NOMO-1 (cell line): ENCODE measurements around the gene CLEC3B.
"Not testable (repeated sequence)": the region's sequence is repeated elsewhere in the genome, so short reads cannot be mapped to it uniquely, and the experiment has no call there.

ENCODE experiments used
- DNase-seq, 2 experiments: peaks; one replicate each; lab custom pipeline; 2025; ENCODE audit not compliant: unreplicated experiment in 2 of 2; lab: John Stamatoyannopoulos, UW

Gene CLEC3B

GRCh38 chr3:45064512-45065372 lies 38.6 kb downstream of the CLEC3B start:
- DNase-seq = peak in 1 of 2 experiments; percentile 46

- no peak for DNase-seq
Observed at GRCh38 chr3:45065373-45065720, 39.2 kb downstream of the CLEC3B start.

- DNase-seq = no peak
Observed at GRCh38 chr3:45066109-45066801, 40.2 kb downstream of the CLEC3B start.

DNA sequence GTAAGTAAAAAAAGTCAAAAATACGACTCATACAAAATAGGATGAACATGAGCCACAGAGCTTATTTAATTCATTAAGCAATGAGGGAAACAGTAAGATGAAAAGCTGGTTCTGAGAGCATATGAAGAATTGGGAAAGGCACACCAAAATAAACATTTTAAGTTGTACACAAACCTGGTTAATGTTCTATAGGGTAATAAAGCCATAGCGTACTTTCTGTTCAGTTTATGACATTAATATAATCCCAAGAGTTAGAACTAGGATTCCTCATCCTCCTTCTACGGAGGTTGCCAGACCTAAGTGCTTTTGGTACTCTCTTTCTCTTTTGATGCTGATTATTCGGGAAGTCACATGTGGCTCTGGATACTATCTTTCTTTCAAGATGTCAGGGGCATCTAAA lies 41.4 kb downstream of the CLEC3B start:
- no peak for DNase-seq

DNA sequence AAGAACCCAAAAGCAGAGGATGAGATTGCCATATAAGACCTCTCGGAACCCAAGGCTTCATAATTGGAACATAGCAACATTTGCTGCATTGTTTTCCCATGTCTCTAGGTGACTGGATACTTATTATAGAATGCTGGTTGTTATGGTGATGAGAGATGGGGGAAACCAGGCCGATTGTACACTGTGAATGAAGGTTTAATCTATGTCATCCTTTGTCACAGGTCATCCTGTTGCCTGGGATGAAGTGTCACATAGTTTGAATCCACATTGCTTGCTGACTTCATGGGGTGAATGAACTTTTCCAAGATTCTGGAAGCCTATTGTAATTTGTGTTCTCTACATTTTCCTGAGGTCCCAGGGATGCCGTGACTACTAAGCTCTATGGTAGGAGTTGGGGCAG lies 41.8 kb downstream of the CLEC3B start:
- no peak for DNase-seq

DNA sequence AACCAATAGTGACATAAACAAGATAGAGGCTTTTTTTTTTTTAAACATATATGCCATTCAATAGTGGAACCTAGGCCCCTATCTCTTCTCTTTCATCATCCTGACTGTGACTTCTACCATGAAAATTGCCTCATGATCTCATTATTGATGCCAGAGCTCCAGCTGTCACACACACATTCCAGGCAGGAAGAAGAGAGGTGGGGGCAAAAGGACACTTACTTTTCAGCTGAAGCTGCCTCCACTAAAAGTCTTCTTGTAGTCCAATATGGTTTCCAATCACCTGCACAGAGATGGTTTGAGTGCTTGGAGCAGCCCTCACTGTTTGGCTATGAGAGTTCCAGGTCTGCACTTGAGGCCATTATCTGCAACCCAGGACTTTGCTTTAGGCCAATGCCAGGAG lies 45.0 kb downstream of the CLEC3B start:
- DNase-seq = no peak

DNA sequence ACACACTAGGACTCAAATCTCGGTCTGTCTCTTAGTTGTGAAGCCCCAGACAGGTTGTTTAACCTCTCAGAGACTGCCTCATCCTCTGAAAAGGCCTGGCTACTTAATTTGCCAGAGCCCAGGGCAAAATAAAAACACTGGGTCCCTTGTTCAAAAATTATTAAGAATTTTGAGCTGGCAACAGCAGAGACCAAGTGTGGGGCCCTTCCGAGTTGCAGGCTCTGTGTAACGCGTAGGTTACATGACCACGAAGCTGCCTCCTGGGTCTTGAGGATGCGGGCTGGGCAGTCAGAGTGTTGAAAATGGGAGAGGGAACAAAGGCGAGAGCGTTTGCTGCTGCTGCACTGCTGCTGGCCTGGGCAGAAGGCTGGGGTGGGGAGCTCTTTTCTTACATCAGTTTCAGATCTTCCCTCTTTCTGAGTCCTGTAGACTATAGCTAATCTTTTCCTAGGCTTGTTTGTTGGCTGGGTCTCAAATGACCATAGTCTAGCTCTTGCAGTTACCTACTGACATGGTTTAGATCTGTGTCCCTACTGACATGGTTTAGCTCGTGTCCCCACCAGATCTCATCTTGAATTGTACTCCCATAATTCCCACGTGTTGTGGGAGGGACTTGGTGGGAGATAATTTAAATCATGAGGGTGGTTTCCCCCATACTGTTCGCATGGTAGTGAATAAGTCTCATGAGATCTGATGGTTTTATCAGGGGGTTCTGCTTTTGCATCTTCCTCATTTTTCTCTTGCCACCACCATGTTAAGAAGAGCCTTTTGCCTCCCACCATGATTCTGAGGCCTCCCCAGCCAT lies 49.9 kb downstream of the CLEC3B start:
- DNase-seq = no peak

GRCh38 chr3:45078256-45078655 lies 52.2 kb downstream of the CLEC3B start:
- DNase-seq = not testable (repeated sequence)

- no peak for DNase-seq
Observed at GRCh38 chr3:45078910-45079522, 52.9 kb downstream of the CLEC3B start.

DNA sequence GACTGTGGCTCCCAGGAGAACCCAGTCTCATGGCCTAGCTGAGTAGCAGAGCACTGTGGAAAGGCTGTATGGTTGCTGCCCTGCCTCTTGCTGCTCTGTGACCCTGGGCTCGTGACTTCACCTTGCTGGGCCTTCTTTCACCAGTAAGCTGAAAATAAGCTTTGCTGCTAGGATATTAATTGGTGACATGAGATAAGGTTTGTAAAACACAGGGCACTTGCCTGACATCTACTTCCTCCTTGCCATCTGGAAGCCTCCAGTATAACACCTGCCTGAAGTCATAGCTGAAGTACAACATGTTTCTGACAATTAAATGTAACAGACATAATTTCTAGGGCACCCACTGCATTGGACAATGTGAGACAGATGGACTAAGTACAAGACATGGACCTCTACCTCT lies 53.6 kb downstream of the CLEC3B start:
- peak in 1 of 2 experiments; percentile 6 for DNase-seq

GRCh38 chr3:45080824-45081223 lies 54.7 kb downstream of the CLEC3B start:
- DNase-seq = no peak

- no peak for DNase-seq
Observed at GRCh38 chr3:45081506-45082141, 55.5 kb downstream of the CLEC3B start.

- no peak for DNase-seq
Observed at GRCh38 chr3:45082142-45082538, 56.0 kb downstream of the CLEC3B start.

GRCh38 chr3:45083023-45083422 lies 56.9 kb downstream of the CLEC3B start:
- DNase-seq = no peak

DNA sequence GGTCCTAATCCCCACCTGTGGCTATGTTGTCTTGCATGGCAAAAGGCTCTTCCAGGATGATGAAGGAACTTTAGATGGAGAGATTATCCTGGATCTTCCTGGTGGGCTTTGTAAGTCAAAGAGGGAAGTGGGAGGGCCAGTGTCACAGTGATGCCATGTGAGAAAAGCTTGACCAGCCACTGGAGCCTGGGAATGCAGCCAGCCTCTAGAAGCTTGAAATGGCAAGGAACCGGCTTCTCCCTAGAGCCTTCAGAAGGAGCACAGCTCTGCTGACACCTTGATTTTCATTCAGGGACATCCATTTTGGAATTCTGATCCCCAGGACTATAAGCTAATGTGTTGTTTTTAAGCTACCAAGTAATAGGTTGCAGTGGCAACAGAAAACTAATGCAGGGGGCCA lies 58.3 kb downstream of the CLEC3B start:
- DNase-seq = no peak

DNA sequence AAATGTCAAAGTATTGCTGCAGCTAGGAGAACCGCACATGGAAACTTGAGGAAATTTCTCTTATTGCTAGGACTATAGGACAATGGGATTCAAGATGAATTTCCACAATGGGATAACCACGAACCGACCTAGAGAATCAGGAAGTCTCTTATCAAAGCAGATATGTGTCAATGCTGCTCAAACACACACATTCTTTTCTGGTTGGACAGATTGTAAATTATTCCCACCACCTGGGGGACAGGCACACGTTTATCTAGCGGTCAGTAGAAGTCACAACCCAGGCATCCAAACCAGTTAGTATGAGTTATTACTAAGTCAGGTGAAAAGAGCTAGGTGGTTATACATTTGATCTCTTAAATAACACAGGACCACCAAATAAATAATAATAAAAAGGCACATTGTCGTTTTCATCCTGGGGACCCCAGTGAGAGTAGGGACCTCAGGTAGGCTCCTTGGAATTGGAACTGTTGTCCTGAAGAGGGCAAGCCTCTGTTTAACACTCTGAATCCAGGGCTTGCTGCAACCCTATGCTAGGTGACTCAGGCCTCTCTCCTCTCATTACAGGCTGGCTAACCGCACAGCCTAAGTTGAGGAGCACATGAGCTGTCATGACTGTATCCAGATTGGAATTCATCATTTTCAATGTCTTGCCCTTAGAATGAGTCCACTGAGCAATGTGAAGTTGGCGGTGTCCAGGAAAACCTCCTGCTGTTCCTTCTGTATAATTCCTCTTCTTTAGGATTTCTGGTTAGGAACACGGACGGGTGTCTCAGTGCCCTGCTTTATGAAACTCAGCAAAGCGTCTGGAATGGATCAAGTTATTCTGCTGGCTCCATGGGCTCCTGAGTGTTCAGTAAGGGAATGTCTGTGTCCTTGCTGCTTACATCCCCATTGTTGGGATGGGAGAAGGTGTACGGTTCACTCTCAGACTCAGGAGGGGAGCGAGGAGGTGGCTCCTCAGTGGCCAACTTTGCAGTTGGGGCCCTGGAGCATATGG lies 59.0 kb downstream of the CLEC3B start:
- DNase-seq = no peak
